Measurements from ENCODE around the gene USP48. TPM values are rescaled to one million over a fixed set of nuclear protein-coding genes. Genes with fewer than 3 reads are reported as not detected.

The USP48 gene
- total RNA-seq, 1 experiment from 2014 or later = 57.3 TPM

DNA sequence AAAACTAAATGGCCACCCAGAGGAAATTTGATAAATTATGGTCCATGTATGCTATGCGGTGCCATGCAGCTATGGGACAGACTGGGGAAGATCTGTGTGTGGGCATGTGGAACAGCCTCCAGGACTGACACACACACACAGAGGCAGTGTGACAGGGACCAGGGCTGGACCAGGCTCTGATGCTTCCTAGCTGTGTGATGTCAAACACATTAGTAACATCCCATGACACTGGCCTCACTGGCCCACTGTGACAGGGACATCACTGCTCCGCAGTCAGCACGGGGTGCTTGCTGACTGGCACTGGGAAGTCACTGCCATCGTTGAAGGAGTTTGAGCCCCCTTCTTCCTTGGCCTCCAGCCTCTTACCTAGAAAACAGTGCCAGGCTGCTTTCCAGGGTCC lies 127.7 kb downstream of the USP48 start:
- in situ Hi-C loops (cut with HindIII; ENCODE audit: low pct_unique_long_range_greater_than_20kb, low sequenced_read_pairs) = no loop called here
- no peak for DNase-seq (ENCODE audit: low read depth, low spot score)

DNA sequence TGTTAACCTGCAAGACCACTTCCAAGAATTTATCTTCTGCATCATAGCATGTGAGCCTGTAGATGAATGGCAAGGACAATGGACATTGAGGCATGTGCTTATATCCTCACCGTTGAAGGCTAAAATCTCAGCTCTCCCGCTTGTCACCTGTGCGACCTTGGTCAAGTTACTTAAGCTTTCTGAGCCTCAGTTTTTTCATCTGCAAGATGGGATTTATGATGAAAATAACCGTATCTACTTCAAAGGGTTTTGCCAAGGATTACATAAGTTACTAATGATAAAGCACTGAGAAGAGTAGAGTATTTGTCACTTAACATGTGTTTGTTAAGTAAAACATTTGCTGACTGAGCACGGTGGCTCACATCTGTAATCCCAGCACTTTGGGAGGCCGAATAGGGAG lies 128.7 kb downstream of the USP48 start:
- DNase-seq (ENCODE audit: low read depth, low spot score) = no peak
- in situ Hi-C loops (cut with HindIII; ENCODE audit: low pct_unique_long_range_greater_than_20kb, low sequenced_read_pairs) = no loop called here

GRCh38 chr1:21653744-21654100 lies 129.2 kb downstream of the USP48 start:
- DNase-seq (ENCODE audit: low read depth, low spot score) = no peak
- in situ Hi-C loops (cut with HindIII; ENCODE audit: low pct_unique_long_range_greater_than_20kb, low sequenced_read_pairs) = no loop called here

GRCh38 chr1:21652937-21653743 lies 129.8 kb downstream of the USP48 start:
- no peak for DNase-seq (ENCODE audit: low read depth, low spot score)
- in situ Hi-C loops (cut with HindIII; ENCODE audit: low pct_unique_long_range_greater_than_20kb, low sequenced_read_pairs) = no loop called here

DNA sequence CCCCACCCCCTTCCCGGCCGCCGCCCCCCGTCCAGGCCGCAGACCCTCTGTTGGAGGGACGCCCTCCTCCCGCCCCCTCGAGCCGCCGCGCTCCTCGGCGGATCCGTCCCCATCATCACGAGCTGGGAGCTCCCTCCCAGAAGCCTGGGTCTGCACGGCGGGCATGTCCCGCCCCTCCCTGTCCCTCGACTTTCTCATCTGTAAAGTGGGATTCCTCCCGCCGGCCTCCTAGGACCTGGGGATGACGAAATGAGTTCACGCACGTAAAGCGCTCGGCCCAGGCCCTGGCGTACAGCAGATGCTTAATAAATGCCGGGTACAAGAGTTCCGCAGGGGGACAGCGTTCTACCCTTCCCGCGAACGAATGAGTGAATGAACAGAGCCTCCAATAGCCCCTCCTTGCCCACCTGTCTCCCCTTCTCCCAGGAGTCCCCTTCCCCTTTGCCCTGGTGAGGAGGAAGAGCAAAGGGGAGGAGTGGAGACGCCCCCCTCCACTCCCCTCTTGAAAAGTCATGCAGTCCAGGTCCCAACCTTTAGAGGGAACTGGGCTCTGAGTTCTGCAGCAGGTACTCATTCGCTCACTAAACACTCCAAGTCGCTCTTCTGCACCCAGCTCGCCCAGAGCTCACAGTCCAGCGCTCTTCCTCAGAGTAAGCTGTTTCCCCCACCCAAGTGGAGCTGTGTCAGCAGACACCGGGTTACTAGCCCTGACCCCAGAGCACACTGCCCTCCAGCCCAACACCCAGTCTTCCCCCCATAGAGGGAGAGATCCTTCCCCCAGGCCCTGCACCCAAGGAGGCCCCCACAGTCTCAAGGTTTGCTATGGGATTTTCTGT lies 130.6 kb downstream of the USP48 start:
- no peak for DNase-seq (ENCODE audit: low read depth, low spot score)
- in situ Hi-C loops (cut with HindIII; ENCODE audit: low pct_unique_long_range_greater_than_20kb, low sequenced_read_pairs) = no loop called here

DNA sequence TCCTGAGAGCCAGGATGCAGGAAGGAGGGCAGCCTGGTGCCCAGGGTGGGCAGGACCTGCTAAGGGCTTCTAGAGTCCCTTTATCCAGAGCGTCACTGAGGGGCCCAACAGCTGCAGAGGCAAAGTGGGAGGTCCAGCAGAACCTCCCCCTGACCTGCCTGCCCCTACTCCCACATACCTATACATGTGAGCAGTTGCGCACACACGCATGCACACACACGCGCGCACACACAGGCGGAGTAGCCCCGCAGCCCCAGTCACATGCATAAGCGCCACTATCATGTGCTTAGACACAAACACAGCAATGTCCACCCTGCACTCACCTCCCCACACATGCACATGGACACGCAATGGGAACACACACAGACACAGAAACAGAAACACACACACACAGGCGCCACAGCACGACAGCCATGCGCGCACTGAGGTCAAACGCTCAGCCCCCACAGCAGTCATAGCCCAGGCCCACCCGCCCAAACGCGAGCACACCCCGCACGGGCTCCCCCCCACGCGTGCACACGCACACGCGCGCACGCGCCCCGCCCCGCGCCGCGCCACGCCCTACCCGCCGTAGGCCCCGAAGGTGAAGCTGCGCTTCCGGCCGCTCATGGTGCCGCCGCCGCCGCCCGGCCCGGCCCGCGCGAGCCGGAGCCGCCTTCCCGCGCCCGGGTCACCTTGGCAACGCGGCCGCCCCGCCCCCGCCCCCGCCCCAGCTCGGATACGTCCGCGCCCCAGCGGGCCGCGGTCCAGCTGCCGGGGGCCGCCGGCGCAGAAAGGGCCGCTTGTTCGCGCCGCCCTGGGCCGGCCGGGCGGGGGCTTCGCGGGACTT lies 131.5 kb downstream of the USP48 start:
- DNase-seq (ENCODE audit: low read depth, low spot score) = no peak
- in situ Hi-C loops (cut with HindIII; ENCODE audit: low pct_unique_long_range_greater_than_20kb, low sequenced_read_pairs) = no loop called here

DNA sequence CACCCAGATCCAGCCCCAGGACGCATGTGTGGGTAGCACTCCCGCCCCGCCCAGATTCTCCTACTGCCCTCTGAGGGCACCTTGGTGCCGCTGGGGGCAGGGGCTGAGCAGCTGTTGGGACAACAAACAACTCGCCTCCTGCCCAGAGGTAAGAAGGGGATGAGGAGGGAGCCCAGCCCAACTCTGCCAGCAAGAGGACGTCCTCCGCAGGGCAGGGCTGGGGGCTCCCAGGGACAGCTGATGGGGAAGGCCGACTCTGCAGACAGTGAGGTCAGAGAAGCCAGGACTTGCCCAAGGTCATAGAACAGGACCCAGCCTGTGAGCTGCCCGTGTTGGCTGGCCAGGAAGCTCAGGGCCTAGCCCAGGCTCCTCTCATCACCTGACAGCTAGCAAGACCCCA lies 132.5 kb downstream of the USP48 start:
- no peak for DNase-seq (ENCODE audit: low read depth, low spot score)
- in situ Hi-C loops (cut with HindIII; ENCODE audit: low pct_unique_long_range_greater_than_20kb, low sequenced_read_pairs) = no loop called here

DNA sequence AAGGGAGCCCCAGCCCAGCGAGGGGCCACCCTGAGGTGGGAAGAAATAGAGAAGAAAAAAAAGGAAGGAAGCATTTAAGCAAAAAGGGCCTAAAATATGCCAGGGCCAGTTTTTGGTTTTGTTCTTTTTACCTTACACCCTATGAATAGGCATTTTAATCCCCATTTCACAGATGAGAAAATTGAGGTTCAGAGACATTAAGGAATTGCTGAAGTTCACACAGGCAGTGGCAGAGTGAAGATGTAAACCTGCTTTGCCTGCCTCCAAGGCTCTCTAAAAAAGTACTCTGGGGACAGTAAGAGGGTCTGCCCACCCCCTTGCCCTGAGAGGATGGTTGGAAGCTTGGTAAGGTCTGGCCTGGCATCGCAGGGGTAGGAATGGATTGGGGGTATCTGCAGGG lies 133.6 kb downstream of the USP48 start:
- DNase-seq (ENCODE audit: low read depth, low spot score) = no peak
- in situ Hi-C loops (cut with HindIII; ENCODE audit: low pct_unique_long_range_greater_than_20kb, low sequenced_read_pairs) = no loop called here

DNA sequence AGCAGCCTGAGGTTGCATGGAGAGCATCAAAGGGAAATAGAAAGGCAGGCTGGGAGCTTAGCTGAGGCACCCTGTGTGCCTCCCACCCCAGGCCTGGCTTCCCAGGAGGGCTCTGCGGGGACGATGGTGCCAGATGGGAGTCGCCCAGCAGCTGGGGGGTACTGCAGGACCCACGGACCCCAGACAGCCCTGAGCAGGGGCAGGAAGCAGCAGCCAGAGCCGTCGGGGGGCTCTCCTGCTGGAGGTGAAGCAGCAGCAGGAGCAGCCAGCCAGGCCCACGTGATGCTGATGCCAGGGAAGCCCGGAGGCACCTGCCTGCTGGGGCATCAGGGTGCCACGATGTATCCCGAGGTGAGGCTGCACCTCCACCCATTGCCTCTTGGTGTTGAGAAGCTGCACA lies 134.2 kb downstream of the USP48 start:
- in situ Hi-C loops (cut with HindIII; ENCODE audit: low pct_unique_long_range_greater_than_20kb, low sequenced_read_pairs) = no loop called here
- no peak for DNase-seq (ENCODE audit: low read depth, low spot score)

- DNase-seq (ENCODE audit: low read depth, low spot score) = no peak
- in situ Hi-C loops (cut with HindIII; ENCODE audit: low pct_unique_long_range_greater_than_20kb, low sequenced_read_pairs) = no loop called here
Measured at GRCh38 chr1:21648352-21648730, 134.6 kb downstream of the USP48 start.

DNA sequence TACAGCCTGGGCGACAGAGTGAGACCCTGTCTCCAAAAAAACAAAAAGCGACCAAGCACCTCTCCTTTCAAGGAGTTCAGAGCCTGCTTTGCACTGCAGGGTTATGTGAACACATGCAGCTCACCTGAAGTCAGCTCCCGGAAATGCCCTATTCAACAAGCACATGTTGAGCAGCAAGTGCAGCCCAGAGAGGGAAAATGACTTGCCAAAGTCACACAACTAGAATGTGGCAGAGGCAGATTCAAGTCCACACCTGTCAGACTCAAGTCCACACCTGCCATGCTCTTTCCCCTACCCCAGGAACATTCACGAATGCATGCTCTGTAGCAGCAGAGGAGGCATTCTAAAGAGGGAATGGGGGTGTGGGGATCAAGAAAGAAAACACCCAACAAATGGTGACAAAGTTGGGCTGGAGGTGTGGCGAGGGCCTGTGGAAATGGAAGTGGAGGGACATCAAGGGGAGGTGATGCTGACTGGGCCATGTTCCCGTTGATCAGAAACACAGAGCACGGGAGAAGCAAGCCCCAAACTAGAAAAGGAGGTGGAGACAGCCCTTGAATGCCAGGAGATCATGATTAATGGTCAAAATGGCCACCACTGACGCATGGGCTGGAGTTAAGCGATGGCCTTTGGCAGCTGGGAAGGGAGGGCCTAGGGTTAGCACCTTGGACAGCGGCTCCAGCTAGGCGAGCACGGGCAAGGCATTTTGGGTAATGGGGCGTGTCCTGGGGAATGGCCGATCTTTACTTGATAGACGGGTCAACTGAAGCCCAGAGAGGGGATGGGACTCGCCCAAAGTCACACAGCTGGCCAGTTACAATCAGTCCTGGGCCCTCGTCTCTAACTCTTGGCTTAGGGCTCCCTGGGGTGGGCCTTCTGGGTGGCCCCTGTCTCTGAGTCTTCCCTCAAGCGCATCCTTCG lies 135.3 kb downstream of the USP48 start:
- in situ Hi-C loops (cut with HindIII; ENCODE audit: low pct_unique_long_range_greater_than_20kb, low sequenced_read_pairs) = no loop called here
- peak; percentile 76 for DNase-seq (ENCODE audit: low read depth, low spot score)

GRCh38 chr1:21645550-21645949 lies 137.4 kb downstream of the USP48 start:
- in situ Hi-C loops (cut with HindIII; ENCODE audit: low pct_unique_long_range_greater_than_20kb, low sequenced_read_pairs) = no loop called here
- no peak for DNase-seq (ENCODE audit: low read depth, low spot score)

GRCh38 chr1:21644906-21645305 lies 138.0 kb downstream of the USP48 start:
- in situ Hi-C loops (cut with HindIII; ENCODE audit: low pct_unique_long_range_greater_than_20kb, low sequenced_read_pairs) = no loop called here
- no peak for DNase-seq (ENCODE audit: low read depth, low spot score)

GRCh38 chr1:21644348-21644747 lies 138.6 kb downstream of the USP48 start:
- no peak for DNase-seq (ENCODE audit: low read depth, low spot score)
- in situ Hi-C loops (cut with HindIII; ENCODE audit: low pct_unique_long_range_greater_than_20kb, low sequenced_read_pairs) = no loop called here

GRCh38 chr1:21643624-21644023 lies 139.3 kb downstream of the USP48 start:
- in situ Hi-C loops (cut with HindIII; ENCODE audit: low pct_unique_long_range_greater_than_20kb, low sequenced_read_pairs) = no loop called here

GRCh38 chr1:21641967-21642739 lies 140.8 kb downstream of the USP48 start:
- in situ Hi-C loops (cut with HindIII; ENCODE audit: low pct_unique_long_range_greater_than_20kb, low sequenced_read_pairs) = no loop called here

More at GRCh38 chr1:21643624-21644023, 139.3 kb downstream of the USP48 start:
- DNase-seq (ENCODE audit: low read depth, low spot score) = no peak

DNA sequence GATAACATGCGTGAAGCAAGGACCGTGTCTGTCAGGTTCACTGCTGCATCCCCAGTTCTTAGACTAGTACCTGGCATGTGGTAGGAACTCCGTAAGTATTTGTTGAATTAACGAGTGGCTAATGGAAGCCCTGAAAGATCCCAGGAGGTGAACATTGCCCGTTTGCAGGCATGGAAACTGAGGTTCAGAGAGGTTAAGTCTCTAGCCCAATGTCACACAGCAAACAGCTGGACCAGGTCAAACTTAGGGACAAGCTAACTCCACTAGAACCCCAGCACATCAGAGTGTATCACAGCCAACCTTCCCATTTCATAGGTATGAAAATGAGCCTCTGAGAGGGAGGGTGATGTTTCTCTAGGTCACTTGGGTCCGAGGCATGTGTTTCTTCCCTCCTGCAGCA lies 141.4 kb downstream of the USP48 start:
- no peak for DNase-seq (ENCODE audit: low read depth, low spot score)
- in situ Hi-C loops (cut with HindIII; ENCODE audit: low pct_unique_long_range_greater_than_20kb, low sequenced_read_pairs) = no loop called here

More at GRCh38 chr1:21641967-21642739, 140.8 kb downstream of the USP48 start:
- DNase-seq (ENCODE audit: low read depth, low spot score) = no peak
